HepG2 (cell line): ENCODE measurements around the gene SBNO2. TPM values are rescaled to one million over a fixed set of nuclear protein-coding genes. Genes with fewer than 3 reads are reported as not detected.

Experiments used
- CENPX ChIP-seq: sonication (generic); formaldehyde crosslinking; IDR thresholded peaks from 2 replicates; pipeline ENCODE4 v1.9.0; 2021; ENCODE audit warnings: mild to moderate bottlenecking, missing genetic modification reagents, moderate library complexity
- KDM3A ChIP-seq: IDR thresholded peaks from 2 replicates; pipeline ENCODE4 v1.6.1; 2018; ENCODE audit warnings: low read depth, missing compliant biosample characterization
- MXI1 ChIP-seq: IDR thresholded peaks from 3 replicates; pipeline ENCODE4 v1.6.1; 2012; ENCODE audit warnings: low read depth, low read length, inconsistent platforms, borderline replicate concordance
- REST ChIP-seq, 2 experiments: IDR thresholded peaks; 2 replicates each; pipeline ENCODE4 v1.6.1; 2011 to 2012; ENCODE audit warnings: low read length in 2 of 2, borderline replicate concordance in 1 of 2, low read depth in 1 of 2, mild to moderate bottlenecking in 1 of 2, moderate library complexity in 1 of 2
- RORA ChIP-seq: sonication (generic); formaldehyde crosslinking; IDR thresholded peaks from 2 replicates; pipeline ENCODE4 v1.5.0; 2020; ENCODE audit warnings: mild to moderate bottlenecking, missing genetic modification reagents, moderate library complexity
- SMAD9 ChIP-seq: sonication (generic); formaldehyde crosslinking; IDR thresholded peaks from 2 replicates; pipeline ENCODE4 v1.5.1; 2020; ENCODE audit warnings: mild to moderate bottlenecking, missing genetic modification reagents
- TARDBP ChIP-seq: sonication (generic); formaldehyde crosslinking; IDR thresholded peaks from 2 replicates; pipeline ENCODE4 v1.8.0; 2022; ENCODE audit warnings: mild to moderate bottlenecking, missing genetic modification reagents
- TRIM24 ChIP-seq: sonication (generic); formaldehyde crosslinking; IDR thresholded peaks from 2 replicates; pipeline ENCODE4 v1.8.0; 2022; ENCODE audit warnings: mild to moderate bottlenecking, missing genetic modification reagents
- ZNF24 ChIP-seq: fragments of 450-650 bp; IDR thresholded peaks from 2 replicates; pipeline ENCODE4 v1.6.1; 2017; ENCODE audit warnings: antibody characterized with exemption, mild to moderate bottlenecking
- ZNF253 ChIP-seq: sonication (generic); formaldehyde crosslinking; IDR thresholded peaks from 2 replicates; pipeline ENCODE4 v1.8.0; 2022; ENCODE audit warnings: mild to moderate bottlenecking, missing genetic modification reagents, borderline replicate concordance
- polyA plus RNA-seq, 8 experiments: library from polyadenylated mRNA; depleted of rRNA in 3 of 8; stranded (reverse) in 7 of 8; unstranded in 1 of 8; fragments of >200 nt; fragmentation: Illumina TruSeq in 4 of 8; extraction: Trizol in 4 of 8; gene quantifications; 2 replicates each; pipeline versions ENCODE4 v1.2.1 to v1.2.3, GENCODE V29; 2011 to 2016; ENCODE audit warnings: low read depth in 4 of 8, missing spikeins in 1 of 8, mixed read lengths in 1 of 8; ENCODE audit not compliant: insufficient read depth in 1 of 8
- total RNA-seq, 5 experiments: library from RNA; depleted of rRNA; stranded (reverse); fragments of >200 nt; fragmentation: Illumina TruSeq; extraction: Trizol; gene quantifications; 2 replicates each; pipeline ENCODE4 v1.2.3, GENCODE V29; 2016; ENCODE audit warnings: low read depth in 1 of 5
- TF ChIP-seq, protein P1 (sequence below): sonication (generic); formaldehyde crosslinking; IDR thresholded peaks from 2 replicates; pipeline ENCODE4 v1.8.1; 2023; ENCODE audit warnings: mild to moderate bottlenecking, missing genetic modification reagents
- TF ChIP-seq, protein P2 (sequence below): sonication (generic); formaldehyde crosslinking; IDR thresholded peaks from 2 replicates; pipeline ENCODE4 v1.5.0; 2020; ENCODE audit warnings: missing genetic modification reagents
- TF ChIP-seq, protein P3 (sequence below): sonication (generic); formaldehyde crosslinking; IDR thresholded peaks from 2 replicates; pipeline ENCODE4 v1.4.0; 2020; ENCODE audit warnings: mild to moderate bottlenecking, missing genetic modification reagents
- TF ChIP-seq, protein P4 (sequence below): sonication (generic); formaldehyde crosslinking; IDR thresholded peaks from 2 replicates; pipeline ENCODE4 v1.4.0; 2020; ENCODE audit warnings: missing genetic modification reagents, mild to moderate bottlenecking, borderline replicate concordance
- TF ChIP-seq, protein P5 (sequence below): sonication (generic); formaldehyde crosslinking; IDR thresholded peaks from 2 replicates; pipeline ENCODE4 v1.8.0; 2022; ENCODE audit warnings: mild to moderate bottlenecking, missing genetic modification reagents

SBNO2 gene
- total and polyA plus RNA-seq, 2 of the 13 experiments (the other 11 are each of a cell fraction or from before 2014, with no cell fraction given), result 8.6 to 10.4 TPM

DNA sequence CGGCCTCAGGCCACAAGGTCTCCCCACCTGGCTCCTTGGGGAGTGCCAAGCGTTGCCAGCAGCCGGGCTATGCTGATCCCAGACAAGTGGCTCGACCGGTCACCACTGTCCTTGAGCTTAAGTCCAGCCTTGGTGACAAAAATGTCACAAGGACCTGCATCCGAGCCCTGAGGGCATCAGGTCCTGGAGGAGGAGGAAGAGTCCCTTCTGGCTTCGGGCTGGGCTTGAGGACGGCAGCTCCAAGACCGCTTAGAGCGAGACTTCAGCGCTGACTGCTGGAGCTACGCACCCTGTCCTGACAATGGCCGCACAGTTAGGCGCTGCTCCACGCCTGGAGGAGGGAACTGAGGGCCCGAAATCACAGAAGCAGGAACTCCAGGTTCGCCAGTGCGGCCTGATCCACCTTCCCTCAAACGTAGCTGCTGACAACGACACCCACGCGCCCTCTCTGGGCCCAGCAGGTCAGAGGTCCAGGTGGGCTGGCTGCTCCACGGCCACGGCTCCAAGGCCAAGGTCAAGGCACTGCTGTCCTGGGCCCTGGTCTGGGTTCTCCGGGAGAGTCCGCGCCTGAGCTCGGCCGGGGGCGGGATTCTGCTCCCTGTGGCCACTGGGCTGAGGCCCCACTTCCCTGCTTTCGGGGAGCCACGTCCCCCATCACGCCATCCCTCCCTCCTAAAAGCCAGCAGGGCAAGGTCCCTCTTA lies 7.0 kb downstream of the SBNO2 start (continued):
- TF ChIP-seq MXI1 (no peak), KDM3A (CRISPR knock-in tag) (no peak), ZNF253 (no peak), ZNF24 (no peak), REST (IDR thresholded peaks at IDR 0.05; ENCODE audit: borderline replicate concordance in 1 of 2, low read depth in 1 of 2, low read length in 2 of 2) (no peak), SMAD9 (no peak), RORA (CRISPR knock-in tag) (no peak), CENPX (CRISPR knock-in tag) (no peak), TARDBP (CRISPR knock-in tag) (no peak), TRIM24 (no peak)
- TF ChIP-seq, protein P1, sequence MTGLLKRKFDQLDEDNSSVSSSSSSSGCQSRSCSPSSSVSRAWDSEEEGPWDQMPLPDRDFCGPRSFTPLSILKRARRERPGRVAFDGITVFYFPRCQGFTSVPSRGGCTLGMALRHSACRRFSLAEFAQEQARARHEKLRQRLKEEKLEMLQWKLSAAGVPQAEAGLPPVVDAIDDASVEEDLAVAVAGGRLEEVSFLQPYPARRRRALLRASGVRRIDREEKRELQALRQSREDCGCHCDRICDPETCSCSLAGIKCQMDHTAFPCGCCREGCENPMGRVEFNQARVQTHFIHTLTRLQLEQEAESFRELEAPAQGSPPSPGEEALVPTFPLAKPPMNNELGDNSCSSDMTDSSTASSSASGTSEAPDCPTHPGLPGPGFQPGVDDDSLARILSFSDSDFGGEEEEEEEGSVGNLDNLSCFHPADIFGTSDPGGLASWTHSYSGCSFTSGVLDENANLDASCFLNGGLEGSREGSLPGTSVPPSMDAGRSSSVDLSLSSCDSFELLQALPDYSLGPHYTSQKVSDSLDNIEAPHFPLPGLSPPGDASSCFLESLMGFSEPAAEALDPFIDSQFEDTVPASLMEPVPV (CRISPR knock-in tag), result no peak
- TF ChIP-seq, protein P2, sequence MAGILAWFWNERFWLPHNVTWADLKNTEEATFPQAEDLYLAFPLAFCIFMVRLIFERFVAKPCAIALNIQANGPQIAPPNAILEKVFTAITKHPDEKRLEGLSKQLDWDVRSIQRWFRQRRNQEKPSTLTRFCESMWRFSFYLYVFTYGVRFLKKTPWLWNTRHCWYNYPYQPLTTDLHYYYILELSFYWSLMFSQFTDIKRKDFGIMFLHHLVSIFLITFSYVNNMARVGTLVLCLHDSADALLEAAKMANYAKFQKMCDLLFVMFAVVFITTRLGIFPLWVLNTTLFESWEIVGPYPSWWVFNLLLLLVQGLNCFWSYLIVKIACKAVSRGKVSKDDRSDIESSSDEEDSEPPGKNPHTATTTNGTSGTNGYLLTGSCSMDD (CRISPR knock-in tag), result no peak
- TF ChIP-seq, protein P3, sequence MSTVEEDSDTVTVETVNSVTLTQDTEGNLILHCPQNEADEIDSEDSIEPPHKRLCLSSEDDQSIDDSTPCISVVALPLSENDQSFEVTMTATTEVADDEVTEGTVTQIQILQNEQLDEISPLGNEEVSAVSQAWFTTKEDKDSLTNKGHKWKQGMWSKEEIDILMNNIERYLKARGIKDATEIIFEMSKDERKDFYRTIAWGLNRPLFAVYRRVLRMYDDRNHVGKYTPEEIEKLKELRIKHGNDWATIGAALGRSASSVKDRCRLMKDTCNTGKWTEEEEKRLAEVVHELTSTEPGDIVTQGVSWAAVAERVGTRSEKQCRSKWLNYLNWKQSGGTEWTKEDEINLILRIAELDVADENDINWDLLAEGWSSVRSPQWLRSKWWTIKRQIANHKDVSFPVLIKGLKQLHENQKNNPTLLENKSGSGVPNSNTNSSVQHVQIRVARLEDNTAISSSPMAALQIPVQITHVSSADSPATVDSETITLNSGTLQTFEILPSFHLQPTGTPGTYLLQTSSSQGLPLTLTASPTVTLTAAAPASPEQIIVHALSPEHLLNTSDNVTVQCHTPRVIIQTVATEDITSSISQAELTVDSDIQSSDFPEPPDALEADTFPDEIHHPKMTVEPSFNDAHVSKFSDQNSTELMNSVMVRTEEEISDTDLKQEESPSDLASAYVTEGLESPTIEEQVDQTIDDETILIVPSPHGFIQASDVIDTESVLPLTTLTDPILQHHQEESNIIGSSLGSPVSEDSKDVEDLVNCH (CRISPR knock-in tag), result no peak
- TF ChIP-seq, protein P4, sequence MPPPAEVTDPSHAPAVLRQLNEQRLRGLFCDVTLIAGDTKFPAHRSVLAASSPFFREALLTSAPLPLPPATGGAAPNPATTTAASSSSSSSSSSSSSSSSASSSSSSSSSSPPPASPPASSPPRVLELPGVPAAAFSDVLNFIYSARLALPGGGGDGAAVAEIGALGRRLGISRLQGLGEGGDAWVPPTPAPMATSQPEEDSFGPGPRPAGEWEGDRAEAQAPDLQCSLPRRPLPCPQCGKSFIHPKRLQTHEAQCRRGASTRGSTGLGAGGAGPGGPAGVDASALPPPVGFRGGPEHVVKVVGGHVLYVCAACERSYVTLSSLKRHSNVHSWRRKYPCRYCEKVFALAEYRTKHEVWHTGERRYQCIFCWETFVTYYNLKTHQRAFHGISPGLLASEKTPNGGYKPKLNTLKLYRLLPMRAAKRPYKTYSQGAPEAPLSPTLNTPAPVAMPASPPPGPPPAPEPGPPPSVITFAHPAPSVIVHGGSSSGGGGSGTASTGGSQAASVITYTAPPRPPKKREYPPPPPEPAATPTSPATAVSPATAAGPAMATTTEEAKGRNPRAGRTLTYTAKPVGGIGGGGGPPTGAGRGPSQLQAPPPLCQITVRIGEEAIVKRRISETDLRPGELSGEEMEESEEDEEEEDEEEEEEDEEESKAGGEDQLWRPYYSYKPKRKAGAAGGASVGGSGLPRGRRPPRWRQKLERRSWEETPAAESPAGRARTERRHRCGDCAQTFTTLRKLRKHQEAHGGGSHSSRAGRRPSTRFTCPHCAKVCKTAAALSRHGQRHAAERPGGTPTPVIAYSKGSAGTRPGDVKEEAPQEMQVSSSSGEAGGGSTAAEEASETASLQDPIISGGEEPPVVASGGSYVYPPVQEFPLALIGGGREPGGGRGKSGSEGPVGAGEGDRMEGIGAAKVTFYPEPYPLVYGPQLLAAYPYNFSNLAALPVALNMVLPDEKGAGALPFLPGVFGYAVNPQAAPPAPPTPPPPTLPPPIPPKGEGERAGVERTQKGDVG (CRISPR knock-in tag), result peak; percentile 81; the same call in 1 of the 2 replicates
- TF ChIP-seq, protein P5, sequence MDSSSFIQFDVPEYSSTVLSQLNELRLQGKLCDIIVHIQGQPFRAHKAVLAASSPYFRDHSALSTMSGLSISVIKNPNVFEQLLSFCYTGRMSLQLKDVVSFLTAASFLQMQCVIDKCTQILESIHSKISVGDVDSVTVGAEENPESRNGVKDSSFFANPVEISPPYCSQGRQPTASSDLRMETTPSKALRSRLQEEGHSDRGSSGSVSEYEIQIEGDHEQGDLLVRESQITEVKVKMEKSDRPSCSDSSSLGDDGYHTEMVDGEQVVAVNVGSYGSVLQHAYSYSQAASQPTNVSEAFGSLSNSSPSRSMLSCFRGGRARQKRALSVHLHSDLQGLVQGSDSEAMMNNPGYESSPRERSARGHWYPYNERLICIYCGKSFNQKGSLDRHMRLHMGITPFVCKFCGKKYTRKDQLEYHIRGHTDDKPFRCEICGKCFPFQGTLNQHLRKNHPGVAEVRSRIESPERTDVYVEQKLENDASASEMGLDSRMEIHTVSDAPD, result no peak
